Measurements from ENCODE around the gene RAPGEF6. TPM values are rescaled to one million over a fixed set of nuclear protein-coding genes. Genes with fewer than 3 reads are reported as not detected.
"Not testable (repeated sequence)": the region's sequence is repeated elsewhere in the genome, so short reads cannot be mapped to it uniquely, and the experiment has no call there.

RAPGEF6 gene
- total RNA-seq, 1 donor = 161 TPM

GRCh38 chr5:131399007-131399406, 236.0 kb downstream of the RAPGEF6 start:
- Histone ChIP-seq H3K9me3 (ENCODE audit: low read depth, low read length) (peaks cover 13% of the 10 kb centered on the region), H3K4me1 (ENCODE audit: insufficient read depth, low read length) (peaks cover 13% of the 10 kb centered on the region)
- not testable (repeated sequence) for H3K27me3 ChIP-seq (ENCODE audit: insufficient read depth, low read length); H3K4me3 ChIP-seq (ENCODE audit: low read length)

GRCh38 chr5:131396630-131397273, 238.3 kb downstream of the RAPGEF6 start:
- Histone ChIP-seq H3K9me3 (ENCODE audit: low read depth, low read length) (no peaks in the 10 kb centered on the region), H3K4me1 (ENCODE audit: insufficient read depth, low read length) (peaks cover 23% of the 10 kb centered on the region), H3K27me3 (ENCODE audit: insufficient read depth, low read length) (no peaks in the 10 kb centered on the region), H3K4me3 (ENCODE audit: low read length) (no peak overlapping the region)

- H3K9me3 ChIP-seq (ENCODE audit: low read depth, low read length) = no peaks in the 10 kb centered on the region
- peaks cover 23% of the 10 kb centered on the region for H3K4me1 ChIP-seq (ENCODE audit: insufficient read depth, low read length)
- H3K27me3 ChIP-seq (ENCODE audit: insufficient read depth, low read length) = no peaks in the 10 kb centered on the region
- no peak overlapping the region for H3K4me3 ChIP-seq (ENCODE audit: low read length)
Measured at GRCh38 chr5:131396015-131396414, 239.0 kb downstream of the RAPGEF6 start.

- H3K9me3 ChIP-seq (ENCODE audit: low read depth, low read length) = no peaks in the 10 kb centered on the region
- H3K4me1 ChIP-seq (ENCODE audit: insufficient read depth, low read length) = peaks cover 23% of the 10 kb centered on the region
- H3K4me3 ChIP-seq (ENCODE audit: low read length) = no peak overlapping the region
- H3K27me3 ChIP-seq (ENCODE audit: insufficient read depth, low read length) = no peaks in the 10 kb centered on the region
Measured at GRCh38 chr5:131394128-131394527, 240.9 kb downstream of the RAPGEF6 start.

- Histone ChIP-seq H3K4me1 (ENCODE audit: insufficient read depth, low read length) (peaks cover 23% of the 10 kb centered on the region), H3K27me3 (ENCODE audit: insufficient read depth, low read length) (no peaks in the 10 kb centered on the region), H3K4me3 (ENCODE audit: low read length) (no peak overlapping the region), H3K9me3 (ENCODE audit: low read depth, low read length) (no peaks in the 10 kb centered on the region)
Measured at GRCh38 chr5:131393498-131393968, 241.5 kb downstream of the RAPGEF6 start.

GRCh38 chr5:131392466-131393095, 242.4 kb downstream of the RAPGEF6 start:
- H3K9me3 ChIP-seq (ENCODE audit: low read depth, low read length) = no peaks in the 10 kb centered on the region
- H3K4me1 ChIP-seq (ENCODE audit: insufficient read depth, low read length) = peaks cover 23% of the 10 kb centered on the region
- no peak overlapping the region for H3K4me3 ChIP-seq (ENCODE audit: low read length)
- no peaks in the 10 kb centered on the region for H3K27me3 ChIP-seq (ENCODE audit: insufficient read depth, low read length)

- no peaks in the 10 kb centered on the region for H3K9me3 ChIP-seq (ENCODE audit: low read depth, low read length)
- H3K4me3 ChIP-seq (ENCODE audit: low read length) = no peak overlapping the region
- H3K4me1 ChIP-seq (ENCODE audit: insufficient read depth, low read length) = peaks cover 10% of the 10 kb centered on the region
- no peaks in the 10 kb centered on the region for H3K27me3 ChIP-seq (ENCODE audit: insufficient read depth, low read length)
Measured at GRCh38 chr5:131389869-131390265, 245.2 kb downstream of the RAPGEF6 start.

- Histone ChIP-seq H3K9me3 (ENCODE audit: low read depth, low read length) (no peaks in the 10 kb centered on the region), H3K4me3 (ENCODE audit: low read length) (no peak overlapping the region), H3K27me3 (ENCODE audit: insufficient read depth, low read length) (no peaks in the 10 kb centered on the region), H3K4me1 (ENCODE audit: insufficient read depth, low read length) (peaks cover 16% of the 10 kb centered on the region)
Measured at GRCh38 chr5:131389096-131389868, 245.7 kb downstream of the RAPGEF6 start.

- Histone ChIP-seq H3K9me3 (ENCODE audit: low read depth, low read length) (no peaks in the 10 kb centered on the region), H3K4me1 (ENCODE audit: insufficient read depth, low read length) (peaks cover 15% of the 10 kb centered on the region), H3K27me3 (ENCODE audit: insufficient read depth, low read length) (no peaks in the 10 kb centered on the region)
Measured at GRCh38 chr5:131387255-131387654, 247.8 kb downstream of the RAPGEF6 start.

GRCh38 chr5:131386779-131387178, 248.2 kb downstream of the RAPGEF6 start:
- peaks cover 20% of the 10 kb centered on the region for H3K4me1 ChIP-seq (ENCODE audit: insufficient read depth, low read length)
- no peak overlapping the region for H3K4me3 ChIP-seq (ENCODE audit: low read length)
- no peaks in the 10 kb centered on the region for H3K27me3 ChIP-seq (ENCODE audit: insufficient read depth, low read length)
- no peaks in the 10 kb centered on the region for H3K9me3 ChIP-seq (ENCODE audit: low read depth, low read length)

More at GRCh38 chr5:131387255-131387654, 247.8 kb downstream of the RAPGEF6 start:
- no peak overlapping the region for H3K4me3 ChIP-seq (ENCODE audit: low read length)

GRCh38 chr5:131386124-131386523, 248.9 kb downstream of the RAPGEF6 start:
- no peaks in the 10 kb centered on the region for H3K9me3 ChIP-seq (ENCODE audit: low read depth, low read length)
- no peak overlapping the region for H3K4me3 ChIP-seq (ENCODE audit: low read length)
- no peaks in the 10 kb centered on the region for H3K27me3 ChIP-seq (ENCODE audit: insufficient read depth, low read length)
- peaks cover 27% of the 10 kb centered on the region for H3K4me1 ChIP-seq (ENCODE audit: insufficient read depth, low read length)

GRCh38 chr5:131384616-131385214, 250.3 kb downstream of the RAPGEF6 start:
- H3K4me3 ChIP-seq (ENCODE audit: low read length) = no peak overlapping the region
- H3K4me1 ChIP-seq (ENCODE audit: insufficient read depth, low read length) = peaks cover 41% of the 10 kb centered on the region
- H3K27me3 ChIP-seq (ENCODE audit: insufficient read depth, low read length) = no peaks in the 10 kb centered on the region
- H3K9me3 ChIP-seq (ENCODE audit: low read depth, low read length) = no peaks in the 10 kb centered on the region

- Histone ChIP-seq H3K4me1 (ENCODE audit: insufficient read depth, low read length) (peaks cover 46% of the 10 kb centered on the region), H3K4me3 (ENCODE audit: low read length) (no peak overlapping the region), H3K9me3 (ENCODE audit: low read depth, low read length) (no peaks in the 10 kb centered on the region), H3K27me3 (ENCODE audit: insufficient read depth, low read length) (no peaks in the 10 kb centered on the region)
Measured at GRCh38 chr5:131384173-131384572, 250.9 kb downstream of the RAPGEF6 start.

GRCh38 chr5:131382407-131383395, 252.3 kb downstream of the RAPGEF6 start:
- H3K4me3 ChIP-seq (ENCODE audit: low read length) = no peak overlapping the region
- peaks cover 58% of the 10 kb centered on the region for H3K4me1 ChIP-seq (ENCODE audit: insufficient read depth, low read length)
- H3K9me3 ChIP-seq (ENCODE audit: low read depth, low read length) = no peaks in the 10 kb centered on the region
- H3K27me3 ChIP-seq (ENCODE audit: insufficient read depth, low read length) = no peaks in the 10 kb centered on the region
